NCI-H187 (cell line): ENCODE data around the gene ITGB3.

Experiments
- DNase-seq, 2 experiments: peaks; one replicate each; lab custom pipeline; 2025; lab: John Stamatoyannopoulos, UW

ITGB3 gene

GRCh38 chr17:47338026-47338425 lies 84.4 kb downstream of the ITGB3 start:
- DNase-seq = no peak

GRCh38 chr17:47352848-47353247 lies 99.2 kb downstream of the ITGB3 start:
- no peak for DNase-seq

DNA sequence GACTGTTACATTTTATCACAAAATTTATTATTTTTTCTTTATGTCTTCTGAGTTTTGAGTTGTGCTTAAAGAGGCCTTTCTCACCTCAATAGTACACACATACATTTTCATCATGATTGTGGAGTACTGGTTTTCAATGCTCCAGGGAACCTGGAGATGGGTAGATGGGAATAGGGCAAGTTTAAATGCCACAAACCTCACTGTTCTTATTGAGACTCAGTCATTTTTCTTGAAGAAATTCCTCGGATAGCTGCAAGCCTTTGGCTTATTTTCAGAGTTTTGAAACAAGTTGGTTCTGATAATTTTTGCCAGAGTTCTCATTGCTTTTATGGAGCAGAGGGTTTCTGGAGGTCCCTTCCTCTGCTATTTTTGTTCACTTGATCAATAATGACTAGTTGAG lies 105.0 kb downstream of the ITGB3 start:
- no peak for DNase-seq
